Measurements from ENCODE around the gene RPS6KA5. TPM values are rescaled to one million over a fixed set of nuclear protein-coding genes. Genes with fewer than 3 reads are reported as not detected.

Gene RPS6KA5
- total RNA-seq, 1 experiment from 2014 or later = 3.8 TPM

GRCh38 chr14:90846511-90846910 is 213.9 kb downstream of the RPS6KA5 start:
- no peaks in the 10 kb centered on the region for H3K79me2 ChIP-seq (ENCODE audit: insufficient read depth, low read length)
- no peak overlapping the region for H3K4me2 ChIP-seq (ENCODE audit: insufficient read depth, insufficient read length, low read length)
- no peak overlapping the region for H4K91ac ChIP-seq (ENCODE audit: insufficient read length, low read depth, low read length)
- no peak overlapping the region for H3K4me3 Mint-ChIP-seq
- no peaks in the 10 kb centered on the region; a peak in 1 of 7 replicates for H3K36me3 Mint-ChIP-seq (ENCODE audit: insufficient read depth in 1 of 3, low read depth in 3 of 3)
- no peak overlapping the region; a peak in 1 of 7 replicates for H3K27ac Mint-ChIP-seq
- peaks cover 8 to 10% of the 10 kb centered on the region in 2 experiments for H3K4me1 Mint-ChIP-seq
- no peak overlapping the region for H3K4ac ChIP-seq (ENCODE audit: low read depth, low read length)
- no peak overlapping the region for H3K56ac ChIP-seq (ENCODE audit: insufficient read length, low read depth, low read length)
- no peaks in the 10 kb centered on the region; the same call in 1 of the 2 replicates for H3K4me1 ChIP-seq (ENCODE audit: insufficient read depth, low read length)
- H4K8ac ChIP-seq (replicated peaks; ENCODE audit: insufficient read length, low read depth, low read length) = no peak overlapping the region
- H3K79me1 ChIP-seq (ENCODE audit: insufficient read depth, low read depth, low read length, poor library complexity, severe bottlenecking) = no peaks in the 10 kb centered on the region
- H3K18ac ChIP-seq (ENCODE audit: insufficient read length, low read depth, low read length) = no peak overlapping the region
- no peak overlapping the region for H3K14ac ChIP-seq (ENCODE audit: insufficient read depth, low read length)
- H4K20me1 ChIP-seq (ENCODE audit: control insufficient read depth, insufficient read depth, insufficient read length) = no peaks in the 10 kb centered on the region
- TF ChIP-seq CTCF (conservative IDR thresholded peaks at IDR 0.05) = no peak
- WGBS (ENCODE audit: extremely low coverage, insufficient read length, low lambda C conversion rate) = no CpG with 5 or more reads among the region's 4 CpGs
- no peak overlapping the region for H3K23ac ChIP-seq (ENCODE audit: insufficient read length, low read depth, low read length)
- no peaks in the 10 kb centered on the region; the same call in 1 of the 2 replicates for H3K27me3 ChIP-seq (ENCODE audit: insufficient read depth, low read length)
- DNase-seq = no peak
- no peak overlapping the region for H2BK20ac ChIP-seq (ENCODE audit: low read depth, low read length, poor library complexity, severe bottlenecking)
- H3K23me2 ChIP-seq (ENCODE audit: insufficient read length, low read depth, low read length, poor library complexity, severe bottlenecking) = no peaks in the 10 kb centered on the region
- no peak overlapping the region for H3K9ac ChIP-seq (ENCODE audit: extremely low read depth, insufficient read length, low read length)
- H3K27ac ChIP-seq (ENCODE audit: insufficient read length, low read depth, low read length) = no peak overlapping the region
- no peaks in the 10 kb centered on the region; a peak in 1 of 5 replicates for H3K9me3 Mint-ChIP-seq
- H2BK120ac ChIP-seq (ENCODE audit: low read depth, low read length, poor library complexity, severe bottlenecking) = no peak overlapping the region
- no peak overlapping the region for H2BK15ac ChIP-seq (ENCODE audit: low read depth, low read length)
- no peak overlapping the region for H2AK5ac ChIP-seq (ENCODE audit: insufficient read length, low read length)
- H4K5ac ChIP-seq (ENCODE audit: insufficient read length, low read depth, low read length) = no peak overlapping the region
- H3T11ph ChIP-seq (ENCODE audit: low read length) = no peak overlapping the region
- H3K9me3 ChIP-seq (ENCODE audit: control insufficient read depth, low read depth, low read length) = no peaks in the 10 kb centered on the region
- no peaks in the 10 kb centered on the region for H3K27me3 Mint-ChIP-seq (ENCODE audit: low read depth)
- no peak overlapping the region for H2BK12ac ChIP-seq (ENCODE audit: insufficient read length, low read depth, low read length)
- no peak overlapping the region for H2BK5ac ChIP-seq (ENCODE audit: insufficient read length, low read length)
- no peak overlapping the region for H2AFZ ChIP-seq (ENCODE audit: low read length)
